ENCODE measurements around the gene DNAAF8.

Gene DNAAF8

DNA sequence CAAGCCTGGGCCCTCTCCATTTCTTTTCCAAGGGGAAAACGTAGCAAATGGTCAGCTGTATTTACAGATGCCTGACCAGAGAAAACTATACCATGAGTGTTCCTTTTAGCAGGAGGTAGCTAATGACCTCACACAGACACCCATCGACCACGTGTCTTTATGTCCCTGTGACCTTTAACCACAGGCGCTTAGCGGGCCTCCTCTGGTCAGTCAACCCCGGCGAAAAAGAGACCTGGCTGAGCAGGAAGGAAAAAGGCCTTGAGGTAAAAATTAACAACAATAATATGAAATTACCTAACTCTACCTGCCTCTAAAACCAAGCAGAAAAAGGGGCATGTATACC is 31.9 kb upstream of the DNAAF8 start:
- in situ Hi-C loops (cut with HindIII; ENCODE audit: low pct_ligation_motif_present, low sequenced_read_pairs), result no loop called here
- Histone ChIP-seq H3K27ac (no peak overlapping the region), H3K27me3 (replicated peaks) (no peaks in the 10 kb centered on the region), H3K4me3 (ENCODE audit: low read depth, low read length) (no peak overlapping the region), H3K36me3 (replicated peaks) (peaks cover 62% of the 10 kb centered on the region)
- TF ChIP-seq, protein P1, sequence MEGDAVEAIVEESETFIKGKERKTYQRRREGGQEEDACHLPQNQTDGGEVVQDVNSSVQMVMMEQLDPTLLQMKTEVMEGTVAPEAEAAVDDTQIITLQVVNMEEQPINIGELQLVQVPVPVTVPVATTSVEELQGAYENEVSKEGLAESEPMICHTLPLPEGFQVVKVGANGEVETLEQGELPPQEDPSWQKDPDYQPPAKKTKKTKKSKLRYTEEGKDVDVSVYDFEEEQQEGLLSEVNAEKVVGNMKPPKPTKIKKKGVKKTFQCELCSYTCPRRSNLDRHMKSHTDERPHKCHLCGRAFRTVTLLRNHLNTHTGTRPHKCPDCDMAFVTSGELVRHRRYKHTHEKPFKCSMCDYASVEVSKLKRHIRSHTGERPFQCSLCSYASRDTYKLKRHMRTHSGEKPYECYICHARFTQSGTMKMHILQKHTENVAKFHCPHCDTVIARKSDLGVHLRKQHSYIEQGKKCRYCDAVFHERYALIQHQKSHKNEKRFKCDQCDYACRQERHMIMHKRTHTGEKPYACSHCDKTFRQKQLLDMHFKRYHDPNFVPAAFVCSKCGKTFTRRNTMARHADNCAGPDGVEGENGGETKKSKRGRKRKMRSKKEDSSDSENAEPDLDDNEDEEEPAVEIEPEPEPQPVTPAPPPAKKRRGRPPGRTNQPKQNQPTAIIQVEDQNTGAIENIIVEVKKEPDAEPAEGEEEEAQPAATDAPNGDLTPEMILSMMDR (IDR thresholded peaks at IDR 0.05; ENCODE audit: low read depth, low read length, missing control alignments), result no peak
- DNase-seq, result no peak

DNA sequence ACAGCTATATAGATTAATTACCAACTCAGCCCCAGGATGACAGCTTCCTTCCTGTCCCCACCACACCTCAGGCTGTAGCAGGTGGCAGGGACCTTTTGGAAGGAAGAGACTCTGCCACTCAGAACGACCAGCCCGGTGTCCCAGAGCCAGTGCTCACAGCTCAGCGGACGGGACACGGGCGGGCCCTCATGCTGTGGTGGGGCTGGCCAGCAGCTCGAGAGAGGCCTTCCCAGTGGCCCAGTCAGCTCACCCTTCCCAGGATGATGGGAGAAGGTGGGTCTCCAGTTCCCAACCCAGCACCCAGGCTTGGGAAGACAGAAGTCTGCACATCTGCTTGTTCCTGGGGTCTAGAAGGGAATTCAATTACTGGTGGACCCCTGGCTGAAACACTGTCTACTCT is 30.4 kb upstream of the DNAAF8 start:
- no peaks in the 10 kb centered on the region for H3K27me3 ChIP-seq (replicated peaks)
- peaks cover 57% of the 10 kb centered on the region for H3K36me3 ChIP-seq (replicated peaks)
- DNase-seq, result no peak
- in situ Hi-C loops (cut with HindIII; ENCODE audit: low pct_ligation_motif_present, low sequenced_read_pairs), result no loop called here
- no peak overlapping the region for H3K27ac ChIP-seq
- no peak overlapping the region for H3K4me3 ChIP-seq (ENCODE audit: low read depth, low read length)
- TF ChIP-seq, protein P1 (IDR thresholded peaks at IDR 0.05; ENCODE audit: low read depth, low read length, missing control alignments), result no peak

DNA sequence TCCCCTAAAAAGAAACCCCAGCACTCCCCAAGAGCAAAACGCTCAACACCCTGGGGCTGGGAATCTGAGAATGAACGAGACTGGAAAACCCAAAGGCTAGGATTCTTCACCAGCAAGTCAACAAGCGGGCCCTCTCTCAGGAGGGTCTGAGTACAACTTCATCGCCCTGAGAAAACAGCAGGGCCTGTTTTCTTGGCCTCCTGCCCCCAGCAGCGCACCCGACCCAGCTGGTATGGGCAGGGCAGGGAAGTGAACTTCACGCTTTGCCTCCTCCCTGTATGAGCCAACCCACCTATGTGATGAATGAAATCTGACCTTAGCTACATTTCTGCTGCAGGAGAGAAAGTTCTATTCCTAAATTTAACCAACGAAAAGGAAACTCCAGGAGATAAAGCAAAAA is 29.8 kb upstream of the DNAAF8 start:
- DNase-seq, result no peak
- Histone ChIP-seq H3K36me3 (replicated peaks) (peaks cover 51% of the 10 kb centered on the region), H3K4me3 (ENCODE audit: low read depth, low read length) (no peak overlapping the region), H3K27ac (no peak overlapping the region), H3K27me3 (replicated peaks) (no peaks in the 10 kb centered on the region)
- TF ChIP-seq, protein P1 (IDR thresholded peaks at IDR 0.05; ENCODE audit: low read depth, low read length, missing control alignments), result no peak
- in situ Hi-C loops (cut with HindIII; ENCODE audit: low pct_ligation_motif_present, low sequenced_read_pairs), result no loop called here

DNA sequence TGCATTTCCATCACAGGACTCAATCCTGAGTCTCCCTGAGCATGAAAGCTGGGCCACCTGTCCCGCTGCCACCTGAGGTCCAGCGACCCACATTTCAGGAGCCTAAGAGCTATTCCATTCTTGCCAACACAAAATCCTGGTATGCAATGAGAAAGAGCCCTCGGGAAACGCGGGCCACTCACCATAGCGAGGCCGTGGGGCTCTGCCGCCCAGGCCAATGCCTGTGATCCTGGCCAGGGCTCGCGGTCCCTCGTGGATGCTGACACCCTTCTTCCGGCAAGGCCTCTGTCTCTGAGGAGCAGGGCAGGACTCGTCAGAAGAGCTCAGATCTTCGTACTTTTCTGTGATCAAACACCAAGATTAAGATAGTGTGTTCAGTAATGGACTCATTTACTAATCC is 29.4 kb upstream of the DNAAF8 start:
- TF ChIP-seq, protein P1 (IDR thresholded peaks at IDR 0.05; ENCODE audit: low read depth, low read length, missing control alignments), result no peak
- no peak overlapping the region for H3K4me3 ChIP-seq (ENCODE audit: low read depth, low read length)
- in situ Hi-C loops (cut with HindIII; ENCODE audit: low pct_ligation_motif_present, low sequenced_read_pairs), result no loop called here
- peaks cover 50% of the 10 kb centered on the region for H3K36me3 ChIP-seq (replicated peaks)
- no peaks in the 10 kb centered on the region for H3K27me3 ChIP-seq (replicated peaks)
- no peak overlapping the region for H3K27ac ChIP-seq
- DNase-seq, result no peak

DNA sequence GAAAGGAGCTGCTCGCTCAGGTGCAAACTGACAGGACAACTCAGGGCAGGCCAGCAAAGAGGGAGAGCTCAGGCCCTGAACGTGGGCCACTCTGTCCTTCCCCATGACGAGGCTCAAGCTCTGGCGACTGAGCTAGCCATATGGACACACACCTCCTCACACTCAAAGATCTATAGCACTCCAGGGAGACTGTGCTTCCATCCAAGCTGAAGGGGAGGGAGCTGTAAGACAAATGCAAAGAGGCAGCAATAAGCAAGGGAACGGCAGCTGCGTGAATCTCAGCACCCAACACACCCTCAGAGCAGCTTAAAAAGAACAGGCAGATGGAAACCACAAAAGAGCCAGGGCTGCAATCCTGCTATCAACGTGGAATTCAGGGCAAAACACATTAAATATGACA is 27.5 kb upstream of the DNAAF8 start:
- TF ChIP-seq, protein P1 (IDR thresholded peaks at IDR 0.05; ENCODE audit: low read depth, low read length, missing control alignments), result no peak
- no peaks in the 10 kb centered on the region for H3K27me3 ChIP-seq (replicated peaks)
- in situ Hi-C loops (cut with HindIII; ENCODE audit: low pct_ligation_motif_present, low sequenced_read_pairs), result no loop called here
- peaks cover 40% of the 10 kb centered on the region for H3K36me3 ChIP-seq (replicated peaks)
- no peak for DNase-seq
- no peak overlapping the region for H3K27ac ChIP-seq
- H3K4me3 ChIP-seq (ENCODE audit: low read depth, low read length), result no peak overlapping the region

DNA sequence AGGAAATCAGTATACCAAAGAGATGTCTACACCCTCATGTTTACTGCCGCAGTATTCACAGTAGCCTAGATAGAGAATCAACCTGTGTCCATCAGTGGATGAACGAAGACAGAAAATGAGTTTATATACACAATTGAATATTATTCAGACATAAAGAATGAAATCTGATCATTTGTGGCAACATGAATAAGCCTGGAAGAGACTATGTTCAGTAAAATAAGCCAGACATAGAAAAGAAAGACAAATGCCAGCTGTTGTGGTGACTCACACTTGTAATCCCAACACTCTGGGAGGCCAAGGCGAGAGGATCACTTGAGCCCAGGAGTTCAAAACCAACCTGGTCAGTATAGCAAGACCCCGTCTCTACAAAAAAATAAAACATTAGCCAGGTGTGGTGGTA is 24.9 kb upstream of the DNAAF8 start:
- no peak for DNase-seq
- H3K36me3 ChIP-seq (replicated peaks), result peaks cover 36% of the 10 kb centered on the region
- H3K4me3 ChIP-seq (ENCODE audit: low read depth, low read length), result no peak overlapping the region
- TF ChIP-seq, protein P1 (IDR thresholded peaks at IDR 0.05; ENCODE audit: low read depth, low read length, missing control alignments), result no peak
- no peaks in the 10 kb centered on the region for H3K27me3 ChIP-seq (replicated peaks)
- in situ Hi-C loops (cut with HindIII; ENCODE audit: low pct_ligation_motif_present, low sequenced_read_pairs), result no loop called here
- H3K27ac ChIP-seq, result no peak overlapping the region

All from brain microvascular endothelial cell (primary cell).